HepG2 (cell line): ENCODE results near the gene RABL6. TPM values are rescaled to one million over a fixed set of nuclear protein-coding genes. Genes with fewer than 3 reads are reported as not detected.
A peak's percentile ranks its signal among the peaks of the same experiment; 100 is the strongest.

ENCODE experiments used
- ATF1 ChIP-seq: IDR thresholded peaks from 2 replicates; pipeline ENCODE4 v1.6.1; 2016; ENCODE audit warnings: mild to moderate bottlenecking, control low read depth
- CENPX ChIP-seq: sonication (generic); formaldehyde crosslinking; IDR thresholded peaks from 2 replicates; pipeline ENCODE4 v1.9.0; 2021; ENCODE audit warnings: mild to moderate bottlenecking, missing genetic modification reagents, moderate library complexity
- CREM ChIP-seq, 2 experiments: sonication (generic) in 1 of 2; formaldehyde crosslinking in 1 of 2; IDR thresholded peaks; 2 replicates each; pipeline versions ENCODE4 v1.4.0 to v1.6.1; 2016 to 2020; ENCODE audit warnings: antibody characterized with exemption in 1 of 2, mild to moderate bottlenecking in 1 of 2, missing genetic modification reagents in 1 of 2
- DZIP1 ChIP-seq: sonication (generic); formaldehyde crosslinking; IDR thresholded peaks from 2 replicates; pipeline ENCODE4 v1.5.0; 2020; ENCODE audit warnings: mild to moderate bottlenecking, missing genetic modification reagents
- FOXM1 ChIP-seq: sonication (generic); formaldehyde crosslinking; IDR thresholded peaks from 2 replicates; pipeline ENCODE4 v1.5.0; 2020; ENCODE audit warnings: missing genetic modification reagents
- PAX8 ChIP-seq: sonication (generic); formaldehyde crosslinking; IDR thresholded peaks from 2 replicates; pipeline ENCODE4 v1.8.0; 2022; ENCODE audit warnings: mild to moderate bottlenecking, missing genetic modification reagents, borderline replicate concordance
- RORA ChIP-seq: sonication (generic); formaldehyde crosslinking; IDR thresholded peaks from 2 replicates; pipeline ENCODE4 v1.5.0; 2020; ENCODE audit warnings: mild to moderate bottlenecking, missing genetic modification reagents, moderate library complexity
- SMAD3 ChIP-seq: sonication (generic); formaldehyde crosslinking; IDR thresholded peaks from 2 replicates; pipeline ENCODE4 v1.4.0; 2020; ENCODE audit warnings: missing genetic modification reagents
- TEAD3 ChIP-seq: optimal IDR thresholded peaks from 2 replicates; pipeline ENCODE3; 2016; ENCODE audit warnings: borderline replicate concordance
- TRIM24 ChIP-seq: sonication (generic); formaldehyde crosslinking; IDR thresholded peaks from 2 replicates; pipeline ENCODE4 v1.8.0; 2022; ENCODE audit warnings: mild to moderate bottlenecking, missing genetic modification reagents
- ZBTB1 ChIP-seq: sonication (generic); formaldehyde crosslinking; IDR thresholded peaks from 2 replicates; pipeline ENCODE4 v1.4.0; 2020; ENCODE audit warnings: missing genetic modification reagents, borderline replicate concordance
- ZKSCAN5 ChIP-seq: sonication (generic); formaldehyde crosslinking; IDR thresholded peaks from 2 replicates; pipeline ENCODE4 v1.5.1; 2020; ENCODE audit warnings: mild to moderate bottlenecking, missing genetic modification reagents
- ZNF446 ChIP-seq: sonication (generic); formaldehyde crosslinking; IDR thresholded peaks from 2 replicates; pipeline ENCODE4 v1.5.0; 2020; ENCODE audit warnings: mild to moderate bottlenecking, missing genetic modification reagents
- ZNF460 ChIP-seq: sonication (generic); formaldehyde crosslinking; IDR thresholded peaks from 2 replicates; pipeline ENCODE4 v1.5.1; 2020; ENCODE audit warnings: missing genetic modification reagents, mild to moderate bottlenecking, borderline replicate concordance
- ZNF580 ChIP-seq: IDR thresholded peaks from 2 replicates; pipeline ENCODE4 v1.6.1; 2016; ENCODE audit warnings: low read depth, borderline replicate concordance
- ZNF615 ChIP-seq: sonication (generic); formaldehyde crosslinking; IDR thresholded peaks from 2 replicates; pipeline ENCODE4 v1.5.0; 2020; ENCODE audit warnings: mild to moderate bottlenecking, missing genetic modification reagents, borderline replicate concordance
- ZNF672 ChIP-seq: sonication (generic); formaldehyde crosslinking; IDR thresholded peaks from 2 replicates; pipeline ENCODE4 v1.8.1; 2022; ENCODE audit warnings: missing genetic modification reagents
- ZNF780A ChIP-seq: sonication (generic); formaldehyde crosslinking; IDR thresholded peaks from 2 replicates; pipeline ENCODE4 v1.8.0; 2022; ENCODE audit warnings: mild to moderate bottlenecking, missing genetic modification reagents, moderate library complexity
- ZNF891 ChIP-seq: sonication (generic); formaldehyde crosslinking; IDR thresholded peaks from 2 replicates; pipeline ENCODE4 v1.5.0; 2020; ENCODE audit warnings: mild to moderate bottlenecking, missing genetic modification reagents
- ZSCAN22 ChIP-seq: sonication (generic); formaldehyde crosslinking; IDR thresholded peaks from 2 replicates; pipeline ENCODE4 v1.4.0; 2020; ENCODE audit warnings: mild to moderate bottlenecking, missing genetic modification reagents
- polyA plus RNA-seq, 8 experiments: library from polyadenylated mRNA; depleted of rRNA in 3 of 8; stranded (reverse) in 7 of 8; unstranded in 1 of 8; fragments of >200 nt; fragmentation: Illumina TruSeq in 4 of 8; extraction: Trizol in 4 of 8; gene quantifications; 2 replicates each; pipeline versions ENCODE4 v1.2.1 to v1.2.3, GENCODE V29; 2011 to 2016; ENCODE audit warnings: low read depth in 4 of 8, missing spikeins in 1 of 8, mixed read lengths in 1 of 8; ENCODE audit not compliant: insufficient read depth in 1 of 8
- total RNA-seq, 5 experiments: library from RNA; depleted of rRNA; stranded (reverse); fragments of >200 nt; fragmentation: Illumina TruSeq; extraction: Trizol; gene quantifications; 2 replicates each; pipeline ENCODE4 v1.2.3, GENCODE V29; 2016; ENCODE audit warnings: low read depth in 1 of 5
- TF ChIP-seq, protein P1 (sequence below): sonication (generic); formaldehyde crosslinking; IDR thresholded peaks from 2 replicates; pipeline ENCODE4 v1.5.1; 2020; ENCODE audit warnings: mild to moderate bottlenecking, missing genetic modification reagents, moderate library complexity
- TF ChIP-seq, protein P2 (sequence below): sonication (generic); formaldehyde crosslinking; IDR thresholded peaks from 2 replicates; pipeline ENCODE4 v1.4.0; 2020; ENCODE audit warnings: mild to moderate bottlenecking, missing genetic modification reagents

Gene RABL6
- total and polyA plus RNA-seq, 2 of the 13 experiments (the other 11 are each of a cell fraction or from before 2014, with no cell fraction given), result 81.5 to 125 TPM

DNA sequence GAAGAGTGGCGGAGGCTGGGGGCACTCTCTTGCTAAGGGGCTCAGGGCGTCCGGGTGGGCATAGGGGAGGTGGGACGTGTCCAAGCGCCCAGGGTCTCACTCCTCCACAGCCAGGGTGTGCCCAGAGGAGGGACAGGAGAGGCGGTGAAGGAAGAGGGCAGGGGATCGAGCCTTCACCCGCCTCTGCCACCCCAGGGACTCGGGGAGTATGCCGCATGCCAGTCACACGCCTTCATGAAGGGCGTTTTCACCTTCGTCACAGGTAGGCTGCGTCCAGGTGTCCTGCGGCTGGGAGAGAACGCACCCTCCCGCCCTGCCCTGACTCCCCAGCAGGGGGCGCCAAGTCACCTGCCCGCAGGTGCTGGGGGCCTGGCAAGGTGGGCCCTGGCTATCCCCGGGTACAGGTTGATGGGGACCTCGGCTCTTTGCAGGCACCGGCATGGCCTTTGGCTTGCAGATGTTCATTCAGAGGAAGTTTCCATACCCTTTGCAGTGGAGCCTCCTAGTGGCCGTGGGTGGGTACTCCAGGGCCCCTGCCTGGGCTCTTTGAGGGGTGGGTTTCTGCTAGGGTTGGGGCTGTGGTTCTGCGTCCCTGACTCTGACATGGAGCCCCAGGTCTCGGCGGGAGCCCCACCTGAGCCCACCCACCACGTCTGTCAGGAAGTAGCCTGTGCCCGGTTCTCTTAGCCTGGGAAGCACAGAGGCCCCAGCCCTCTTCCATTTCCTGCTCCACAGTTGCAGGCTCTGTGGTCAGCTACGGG lies 16.1 kb upstream of the RABL6 start (continued):
- TF ChIP-seq, protein P1, sequence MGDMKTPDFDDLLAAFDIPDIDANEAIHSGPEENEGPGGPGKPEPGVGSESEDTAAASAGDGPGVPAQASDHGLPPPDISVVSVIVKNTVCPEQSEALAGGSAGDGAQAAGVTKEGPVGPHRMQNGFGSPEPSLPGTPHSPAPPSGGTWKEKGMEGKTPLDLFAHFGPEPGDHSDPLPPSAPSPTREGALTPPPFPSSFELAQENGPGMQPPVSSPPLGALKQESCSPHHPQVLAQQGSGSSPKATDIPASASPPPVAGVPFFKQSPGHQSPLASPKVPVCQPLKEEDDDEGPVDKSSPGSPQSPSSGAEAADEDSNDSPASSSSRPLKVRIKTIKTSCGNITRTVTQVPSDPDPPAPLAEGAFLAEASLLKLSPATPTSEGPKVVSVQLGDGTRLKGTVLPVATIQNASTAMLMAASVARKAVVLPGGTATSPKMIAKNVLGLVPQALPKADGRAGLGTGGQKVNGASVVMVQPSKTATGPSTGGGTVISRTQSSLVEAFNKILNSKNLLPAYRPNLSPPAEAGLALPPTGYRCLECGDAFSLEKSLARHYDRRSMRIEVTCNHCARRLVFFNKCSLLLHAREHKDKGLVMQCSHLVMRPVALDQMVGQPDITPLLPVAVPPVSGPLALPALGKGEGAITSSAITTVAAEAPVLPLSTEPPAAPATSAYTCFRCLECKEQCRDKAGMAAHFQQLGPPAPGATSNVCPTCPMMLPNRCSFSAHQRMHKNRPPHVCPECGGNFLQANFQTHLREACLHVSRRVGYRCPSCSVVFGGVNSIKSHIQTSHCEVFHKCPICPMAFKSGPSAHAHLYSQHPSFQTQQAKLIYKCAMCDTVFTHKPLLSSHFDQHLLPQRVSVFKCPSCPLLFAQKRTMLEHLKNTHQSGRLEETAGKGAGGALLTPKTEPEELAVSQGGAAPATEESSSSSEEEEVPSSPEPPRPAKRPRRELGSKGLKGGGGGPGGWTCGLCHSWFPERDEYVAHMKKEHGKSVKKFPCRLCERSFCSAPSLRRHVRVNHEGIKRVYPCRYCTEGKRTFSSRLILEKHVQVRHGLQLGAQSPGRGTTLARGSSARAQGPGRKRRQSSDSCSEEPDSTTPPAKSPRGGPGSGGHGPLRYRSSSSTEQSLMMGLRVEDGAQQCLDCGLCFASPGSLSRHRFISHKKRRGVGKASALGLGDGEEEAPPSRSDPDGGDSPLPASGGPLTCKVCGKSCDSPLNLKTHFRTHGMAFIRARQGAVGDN (CRISPR knock-in tag), result peak; percentile 89
- TF ChIP-seq RORA (CRISPR knock-in tag) (no peak), TRIM24 (CRISPR knock-in tag) (no peak), CREM (IDR thresholded peaks at IDR 0.05) (no peak), CREM (CRISPR knock-in tag; IDR thresholded peaks at IDR 0.05) (no peak), ZNF580 (no peak), SMAD3 (CRISPR knock-in tag) (no peak), ZKSCAN5 (CRISPR knock-in tag) (no peak), PAX8 (CRISPR knock-in tag) (no peak), ZSCAN22 (CRISPR knock-in tag) (no peak), ZNF460 (CRISPR knock-in tag) (no peak), ZNF446 (CRISPR knock-in tag) (no peak), DZIP1 (CRISPR knock-in tag) (no peak), FOXM1 (CRISPR knock-in tag) (0 out of 2 replicates have a peak, but pooled peaks have one; percentile 24), ZNF615 (CRISPR knock-in tag) (no peak), ZNF780A (no peak), ZNF672 (CRISPR knock-in tag) (no peak), TEAD3 (CRISPR knock-in tag) (no peak), CENPX (CRISPR knock-in tag) (no peak), ATF1 (CRISPR knock-in tag) (no peak), ZNF891 (CRISPR knock-in tag) (no peak; the same call in 1 of the 2 replicates), ZBTB1 (CRISPR knock-in tag) (peak; percentile 71; the same call in 1 of the 2 replicates)
- TF ChIP-seq, protein P2, sequence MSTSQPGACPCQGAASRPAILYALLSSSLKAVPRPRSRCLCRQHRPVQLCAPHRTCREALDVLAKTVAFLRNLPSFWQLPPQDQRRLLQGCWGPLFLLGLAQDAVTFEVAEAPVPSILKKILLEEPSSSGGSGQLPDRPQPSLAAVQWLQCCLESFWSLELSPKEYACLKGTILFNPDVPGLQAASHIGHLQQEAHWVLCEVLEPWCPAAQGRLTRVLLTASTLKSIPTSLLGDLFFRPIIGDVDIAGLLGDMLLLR (CRISPR knock-in tag), result no peak; the same call in 1 of the 2 replicates
